ENCODE measurements around the gene STUB1.
A peak's percentile ranks its signal among the peaks of the same experiment; 100 is the strongest.

STUB1 gene

GRCh38 chr16:638836-639235, 41.4 kb upstream of the STUB1 start:
- no peak for DNase-seq (ENCODE audit: low read depth)
- TF ChIP-seq CTCF (IDR thresholded peaks at IDR 0.05; ENCODE audit: low read length, missing control alignments), result no peak
- no peak overlapping the region for H3K4me3 ChIP-seq (replicated peaks; ENCODE audit: low read depth, low read length)

- H3K4me3 ChIP-seq (replicated peaks; ENCODE audit: low read depth, low read length), result peak overlapping the region; percentile 70
- no peak for DNase-seq (ENCODE audit: low read depth)
- TF ChIP-seq CTCF (IDR thresholded peaks at IDR 0.05; ENCODE audit: low read length, missing control alignments), result no peak
Observed at GRCh38 chr16:640614-641013, 39.6 kb upstream of the STUB1 start.

GRCh38 chr16:641326-642188, 38.7 kb upstream of the STUB1 start, which contains the start of gene MCRIP2:
Gene MCRIP2, plus strand, starts transcription at chr16:641828. Its CDS starts 164 bp downstream, at chr16:641992.
- H3K4me3 ChIP-seq (replicated peaks; ENCODE audit: low read depth, low read length), result peak within 1 kb of the TSS; percentile 70
- TF ChIP-seq CTCF (IDR thresholded peaks at IDR 0.05; ENCODE audit: low read length, missing control alignments), result no peak
- DNase-seq (ENCODE audit: low read depth), result peak; percentile 71

GRCh38 chr16:642189-643049, 37.8 kb upstream of the STUB1 start:
- DNase-seq (ENCODE audit: low read depth), result no peak

GRCh38 chr16:643050-643368, 37.2 kb upstream of the STUB1 start:
- no peak for TF ChIP-seq CTCF (IDR thresholded peaks at IDR 0.05; ENCODE audit: low read length, missing control alignments)
- no peak for DNase-seq (ENCODE audit: low read depth)
- H3K4me3 ChIP-seq (replicated peaks; ENCODE audit: low read depth, low read length), result peak overlapping the region; percentile 70

More at GRCh38 chr16:642189-643049, 37.8 kb upstream of the STUB1 start:
- no peak for TF ChIP-seq CTCF (IDR thresholded peaks at IDR 0.05; ENCODE audit: low read length, missing control alignments)
- H3K4me3 ChIP-seq (replicated peaks; ENCODE audit: low read depth, low read length), result peak overlapping the region; percentile 70

GRCh38 chr16:644556-644955, 35.7 kb upstream of the STUB1 start:
- TF ChIP-seq CTCF (IDR thresholded peaks at IDR 0.05; ENCODE audit: low read length, missing control alignments), result no peak
- H3K4me3 ChIP-seq (replicated peaks; ENCODE audit: low read depth, low read length), result no peak overlapping the region
- no peak for DNase-seq (ENCODE audit: low read depth)
